Stimulated activated effector memory CD8-positive, alpha-beta T cell treated with anti-CD3 and anti-CD28 coated beads, Interleukin-12 subunit alpha, Interleukin-12 subunit beta, amount 100 ng/mL, for 72 hours (primary cell): ENCODE measurements around the gene OR2B6.
"Not testable (repeated sequence)": the region's sequence is repeated elsewhere in the genome, so short reads cannot be mapped to it uniquely, and the experiment has no call there.

Experiments
- ATAC-seq: fragments of 150-1000 bp; cut with Tn5 transposase; 2 replicates; pipeline ENCODE4 v1.10.0; 2021
- DNase-seq, 2 donors: peaks; one replicate each; pipeline ENCODE4 v3.0.0; 2021 to 2022; ENCODE audit warnings: low spot score in 2 of 2
- H3K27ac Mint-ChIP-seq: one replicate; pipeline ENCODE4 v1.8.0; 2022; ENCODE audit warnings: mild to moderate bottlenecking, mixed read lengths
- H3K36me3 Mint-ChIP-seq: one replicate; pipeline ENCODE4 v1.8.0; 2022; ENCODE audit warnings: mild to moderate bottlenecking, mixed read lengths
- H3K4me1 Mint-ChIP-seq: one replicate; pipeline ENCODE4 v1.8.0; 2022; ENCODE audit warnings: mixed read lengths
- H3K4me3 Mint-ChIP-seq: one replicate; pipeline ENCODE4 v1.8.0; 2022; ENCODE audit warnings: mild to moderate bottlenecking, mixed read lengths
- H3K9me3 Mint-ChIP-seq: one replicate; pipeline ENCODE4 v1.8.0; 2022; ENCODE audit warnings: mixed read lengths

The OR2B6 gene

GRCh38 chr6:27956941-27957340 lies at the start of gene OR2B6:
TSS of gene OR2B6 (plus strand) at chr6:27957241. CDS start at chr6:27957241, 0 bp downstream.
- H3K9me3 Mint-ChIP-seq, result no peaks in the 10 kb centered on the region
- ATAC-seq (no peak), DNase-seq (no peak)
- H3K4me3 Mint-ChIP-seq, result no peak within 1 kb of the TSS
- no peak within 1 kb of the TSS for H3K27ac Mint-ChIP-seq
- H3K36me3 Mint-ChIP-seq, result no peaks in the 10 kb centered on the region
- no peaks in the 10 kb centered on the region for H3K4me1 Mint-ChIP-seq

GRCh38 chr6:27908017-27908416 lies 49.0 kb upstream of the OR2B6 start:
- Mint-ChIP-seq H3K4me1 (peaks cover under 1% of the 10 kb centered on the region), H3K36me3 (peaks cover 4% of the 10 kb centered on the region), H3K4me3 (no peak overlapping the region), H3K9me3 (no peaks in the 10 kb centered on the region), H3K27ac (no peak overlapping the region)
- ATAC-seq (peak; percentile 69), DNase-seq (no peak)

GRCh38 chr6:27911956-27912446 lies 45.0 kb upstream of the OR2B6 start, which contains the start of gene OR2B2:
TSS of gene OR2B2 (minus strand) at chr6:27912396. CDS start at chr6:27912319, 77 bp downstream.
- ATAC-seq (no peak), DNase-seq (no peak)
- H3K4me3 Mint-ChIP-seq, result no peak within 1 kb of the TSS
- no peaks in the 10 kb centered on the region for H3K4me1 Mint-ChIP-seq
- no peaks in the 10 kb centered on the region for H3K9me3 Mint-ChIP-seq
- H3K27ac Mint-ChIP-seq, result no peak within 1 kb of the TSS
- H3K36me3 Mint-ChIP-seq, result no peaks in the 10 kb centered on the region

- Mint-ChIP-seq H3K36me3 (no peaks in the 10 kb centered on the region), H3K9me3 (no peaks in the 10 kb centered on the region), H3K27ac (no peak overlapping the region), H3K4me1 (no peaks in the 10 kb centered on the region), H3K4me3 (no peak overlapping the region)
- DNase-seq, result no peak
- ATAC-seq, result no peak
Measured at GRCh38 chr6:27922949-27923348, 34.1 kb upstream of the OR2B6 start.

- Mint-ChIP-seq H3K36me3 (no peaks in the 10 kb centered on the region), H3K27ac (no peak overlapping the region), H3K4me1 (no peaks in the 10 kb centered on the region), H3K9me3 (no peaks in the 10 kb centered on the region), H3K4me3 (no peak overlapping the region)
- DNase-seq (no peak), ATAC-seq (no peak)
Measured at GRCh38 chr6:27924179-27924578, 32.9 kb upstream of the OR2B6 start.

- ATAC-seq, H3K4me3 Mint-ChIP-seq, H3K9me3 Mint-ChIP-seq, H3K4me1 Mint-ChIP-seq, DNase-seq, H3K27ac Mint-ChIP-seq, H3K36me3 Mint-ChIP-seq: not testable (repeated sequence)
Measured at GRCh38 chr6:27928041-27928440, 29.0 kb upstream of the OR2B6 start.

- not testable (repeated sequence) for H3K4me1 Mint-ChIP-seq, H3K36me3 Mint-ChIP-seq, H3K4me3 Mint-ChIP-seq, H3K9me3 Mint-ChIP-seq, DNase-seq, H3K27ac Mint-ChIP-seq, ATAC-seq
Measured at GRCh38 chr6:27929930-27930329, 27.1 kb upstream of the OR2B6 start.

- Mint-ChIP-seq H3K4me1 (no peaks in the 10 kb centered on the region), H3K36me3 (no peaks in the 10 kb centered on the region), H3K27ac (no peak overlapping the region), H3K4me3 (no peak overlapping the region), H3K9me3 (peaks cover 4% of the 10 kb centered on the region)
- DNase-seq (no peak), ATAC-seq (no peak)
Measured at GRCh38 chr6:27931209-27931608, 25.8 kb upstream of the OR2B6 start.

GRCh38 chr6:27940766-27941165 lies 16.3 kb upstream of the OR2B6 start:
- Mint-ChIP-seq H3K36me3 (no peaks in the 10 kb centered on the region), H3K4me1 (no peaks in the 10 kb centered on the region), H3K4me3 (no peak overlapping the region), H3K9me3 (no peaks in the 10 kb centered on the region), H3K27ac (no peak overlapping the region)
- no peak for ATAC-seq
- no peak for DNase-seq

GRCh38 chr6:27943072-27943471 lies 14.0 kb upstream of the OR2B6 start:
- H3K27ac Mint-ChIP-seq, H3K4me1 Mint-ChIP-seq, DNase-seq: not testable (repeated sequence)

GRCh38 chr6:27948237-27948636 lies 8.8 kb upstream of the OR2B6 start:
- no peak for ATAC-seq
- Mint-ChIP-seq H3K9me3 (no peaks in the 10 kb centered on the region), H3K4me3 (no peak overlapping the region), H3K27ac (no peak overlapping the region), H3K4me1 (no peaks in the 10 kb centered on the region), H3K36me3 (no peaks in the 10 kb centered on the region)
- no peak for DNase-seq

More at GRCh38 chr6:27943072-27943471, 14.0 kb upstream of the OR2B6 start:
- H3K4me3 Mint-ChIP-seq, H3K9me3 Mint-ChIP-seq, H3K36me3 Mint-ChIP-seq, ATAC-seq: not testable (repeated sequence)

- no peak for ATAC-seq
- Mint-ChIP-seq H3K36me3 (no peaks in the 10 kb centered on the region), H3K27ac (no peak overlapping the region), H3K4me1 (no peaks in the 10 kb centered on the region), H3K4me3 (no peak overlapping the region), H3K9me3 (no peaks in the 10 kb centered on the region)
- no peak for DNase-seq
Measured at GRCh38 chr6:27951040-27951439, 6.0 kb upstream of the OR2B6 start.

GRCh38 chr6:27957516-27957915 lies 475 bp downstream of the OR2B6 start:
- Mint-ChIP-seq H3K4me1 (no peaks in the 10 kb centered on the region), H3K9me3 (no peaks in the 10 kb centered on the region), H3K4me3 (no peak overlapping the region), H3K36me3 (no peaks in the 10 kb centered on the region), H3K27ac (no peak overlapping the region)
- ATAC-seq (no peak), DNase-seq (no peak)

GRCh38 chr6:27962506-27962905 lies 5.5 kb downstream of the OR2B6 start:
- Mint-ChIP-seq H3K36me3 (no peaks in the 10 kb centered on the region), H3K9me3 (no peaks in the 10 kb centered on the region)
- ATAC-seq, result no peak

GRCh38 chr6:27966044-27966443 lies 9.0 kb downstream of the OR2B6 start:
- Mint-ChIP-seq H3K9me3 (no peaks in the 10 kb centered on the region), H3K4me1 (no peaks in the 10 kb centered on the region), H3K36me3 (peaks cover 5% of the 10 kb centered on the region), H3K4me3 (no peak overlapping the region), H3K27ac (no peak overlapping the region)
- no peak for DNase-seq
- ATAC-seq, result no peak

More at GRCh38 chr6:27962506-27962905, 5.5 kb downstream of the OR2B6 start:
- no peak for DNase-seq
- Mint-ChIP-seq H3K4me3 (no peak overlapping the region), H3K4me1 (no peaks in the 10 kb centered on the region), H3K27ac (no peak overlapping the region)

GRCh38 chr6:27966816-27967426 lies 9.9 kb downstream of the OR2B6 start:
- Mint-ChIP-seq H3K36me3 (peaks cover 5% of the 10 kb centered on the region), H3K4me1 (no peaks in the 10 kb centered on the region), H3K4me3 (no peak overlapping the region), H3K9me3 (no peaks in the 10 kb centered on the region), H3K27ac (no peak overlapping the region)
- DNase-seq (no peak), ATAC-seq (peak; percentile 28)
